Mammary epithelial cell (primary cell): ENCODE measurements around the gene ATIC.

Experiments used
- CTCF ChIP-seq, 2 donors: IDR thresholded peaks in 1 of 2; conservative IDR thresholded peaks in 1 of 2; 2 replicates each; pipeline ENCODE4 v1.5.1; 2011 to 2012; ENCODE audit warnings: inconsistent platforms in 2 of 2, low read length in 2 of 2, mild to moderate bottlenecking in 2 of 2, control low read depth in 1 of 2, low read depth in 1 of 2; ENCODE audit not compliant: insufficient read depth in 1 of 2; ENCODE audit errors: extremely low read depth in 1 of 2
- EZH2 ChIP-seq: IDR thresholded peaks from 2 replicates; pipeline ENCODE4 v1.6.1; 2012; ENCODE audit warnings: low read length, inconsistent platforms, borderline replicate concordance

GRCh38 chr2:215311625-215312396, at the start of gene ATIC:
- TF ChIP-seq CTCF (conservative IDR thresholded peaks at IDR 0.05 in 1 of 2, IDR thresholded peaks at IDR 0.05 in 1 of 2; ENCODE audit: extremely low read depth in 1 of 2, insufficient read depth in 1 of 2, low read depth in 1 of 2, low read length in 2 of 2) (no peak), EZH2 (no peak)
